Keratinocyte (primary cell): ENCODE results near the gene COTL1. TPM values are rescaled to one million over a fixed set of nuclear protein-coding genes. Genes with fewer than 3 reads are reported as not detected.

Experiments
- DNase-seq: peaks from one replicate; pipeline ENCODE4 v3.0.0-alpha.2; 2011; ENCODE audit warnings: low read depth, missing footprints, low spot score
- FAIRE-seq: peaks from 2 replicates; lab custom pipeline; 2011; peaks lifted over from hg19 to GRCh38; lab: Jason Lieb, UNC
- H2AFZ ChIP-seq: 2 replicates; pipeline ENCODE4 v1.6.0; 2012; ENCODE audit warnings: low read length, control low read depth, inconsistent platforms; ENCODE audit not compliant: control insufficient read depth
- H3K27ac ChIP-seq: 2 replicates; pipeline ENCODE4 v1.5.1; 2011; ENCODE audit warnings: low read length; ENCODE audit not compliant: control insufficient read depth, insufficient read depth
- H3K27me3 ChIP-seq: 3 replicates; pipeline ENCODE4 v1.6.0; 2011; ENCODE audit warnings: low read length; ENCODE audit not compliant: control insufficient read depth, insufficient read depth; ENCODE audit errors: extremely low read depth
- H3K36me3 ChIP-seq, 2 experiments: 2 replicates in 1 of 2; 3 replicates in 1 of 2; pipeline ENCODE4 v1.5.1; 2011; ENCODE audit warnings: low read length in 2 of 2, mild to moderate bottlenecking in 1 of 2; ENCODE audit not compliant: control insufficient read depth in 2 of 2, insufficient read depth in 2 of 2; ENCODE audit errors: extremely low read depth in 1 of 2
- H3K4me1 ChIP-seq: 3 replicates; pipeline ENCODE4 v1.5.1; 2011; ENCODE audit warnings: low read length; ENCODE audit not compliant: control insufficient read depth, insufficient read depth; ENCODE audit errors: extremely low read depth
- H3K4me2 ChIP-seq: 3 replicates; pipeline ENCODE4 v1.6.0; 2011; ENCODE audit warnings: low read depth, low read length; ENCODE audit not compliant: control insufficient read depth, insufficient read depth; ENCODE audit errors: extremely low read depth
- H3K4me3 ChIP-seq, 3 experiments: fragments of 200-600 bp in 1 of 3; sonication (generic) in 1 of 3; 2 replicates in 2 of 3; 3 replicates in 1 of 3; pipeline ENCODE4 v1.5.1; 2011 to 2016; ENCODE audit warnings: low read length in 3 of 3, mild to moderate bottlenecking in 3 of 3, control low read depth in 2 of 3, inconsistent platforms in 1 of 3, low read depth in 1 of 3, mixed read lengths in 1 of 3, mixed run types in 1 of 3, moderate library complexity in 1 of 3; ENCODE audit not compliant: control insufficient read depth in 2 of 3, insufficient read depth in 2 of 3; ENCODE audit errors: extremely low read depth in 1 of 3
- H3K79me2 ChIP-seq: 2 replicates; pipeline ENCODE4 v1.6.0; 2012; ENCODE audit warnings: low read length; ENCODE audit not compliant: control insufficient read depth, insufficient read depth
- H3K9ac ChIP-seq: 3 replicates; pipeline ENCODE4 v1.6.0; 2011; ENCODE audit warnings: low read length; ENCODE audit not compliant: control insufficient read depth, insufficient read depth; ENCODE audit errors: extremely low read depth
- H3K9me1 ChIP-seq: 3 replicates; pipeline ENCODE4 v1.6.0; 2011; ENCODE audit warnings: low read length; ENCODE audit not compliant: control insufficient read depth, insufficient read depth; ENCODE audit errors: extremely low read depth
- H3K9me3 ChIP-seq: 2 replicates; pipeline ENCODE4 v1.5.1; 2012; ENCODE audit warnings: low read depth, low read length; ENCODE audit not compliant: control insufficient read depth
- H4K20me1 ChIP-seq: 3 replicates; pipeline ENCODE4 v1.6.0; 2011; ENCODE audit warnings: low read length; ENCODE audit not compliant: control insufficient read depth, insufficient read depth; ENCODE audit errors: extremely low read depth
- EZH2 ChIP-seq: IDR thresholded peaks from one replicate; pipeline ENCODE4 v1.6.1; 2012; ENCODE audit warnings: inconsistent platforms, mild to moderate bottlenecking, low read length, moderate library complexity
- dilution Hi-C: fragments of 300-500 bp; cut with MboI; formaldehyde crosslinking; loops from one replicate; pipeline ENCODE4 v1.7.0; 2020; ENCODE audit warnings: low sequenced_read_pairs; ENCODE audit not compliant: extremely low pct_ligation_motif_present
- polyA plus RNA-seq, 5 experiments: library from polyadenylated mRNA; depleted of rRNA in 3 of 5; stranded (reverse) in 3 of 5; stranded (forward) in 1 of 5; unstranded in 1 of 5; fragments of >200 nt; gene quantifications; 1 replicate in 1 of 5; 2 replicates in 3 of 5; 3 replicates in 1 of 5; pipeline versions ENCODE4 v1.2.1 to v1.2.3, GENCODE V29; 2011 to 2012; ENCODE audit warnings: missing spikeins in 2 of 5, low read depth in 1 of 5, low replicate concordance in 1 of 5
- TF ChIP-seq, protein P1 (sequence below), 3 experiments: IDR thresholded peaks in 1 of 3; conservative IDR thresholded peaks in 1 of 3; optimal IDR thresholded peaks in 1 of 3; 2 replicates in 2 of 3; 3 replicates in 1 of 3; pipeline versions ENCODE3 to v1.5.1; 2011; ENCODE audit warnings: low read length in 3 of 3, mild to moderate bottlenecking in 3 of 3, moderate library complexity in 2 of 3, control low read depth in 1 of 3, inconsistent platforms in 1 of 3; ENCODE audit not compliant: insufficient read depth in 2 of 3; ENCODE audit errors: extremely low read depth in 1 of 3

The COTL1 gene
- polyA plus RNA-seq, 1 donor (not counting 4 experiments of a cell fraction or from before 2014, with no cell fraction given): 116 TPM

DNA sequence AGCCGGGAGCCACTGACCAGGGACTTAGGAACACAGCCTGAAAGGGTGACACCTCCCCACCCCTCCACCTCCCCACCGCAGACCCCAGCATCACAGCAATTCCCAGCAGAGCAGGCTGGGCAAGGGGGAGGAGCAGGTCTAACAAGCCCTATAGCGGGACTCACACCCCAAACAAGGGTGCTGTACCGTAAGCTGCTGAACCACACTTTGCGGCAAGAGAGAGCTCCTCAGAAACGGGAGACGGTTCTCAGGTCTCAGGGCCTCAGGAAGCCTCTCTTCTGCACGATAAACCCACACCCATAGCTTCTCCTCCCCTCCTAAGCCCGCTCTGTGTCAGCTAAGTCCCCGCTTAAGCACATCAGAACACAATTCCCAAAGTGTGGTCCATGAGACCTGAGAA, 11.7 kb upstream of the COTL1 start:
- TF ChIP-seq, protein P1, sequence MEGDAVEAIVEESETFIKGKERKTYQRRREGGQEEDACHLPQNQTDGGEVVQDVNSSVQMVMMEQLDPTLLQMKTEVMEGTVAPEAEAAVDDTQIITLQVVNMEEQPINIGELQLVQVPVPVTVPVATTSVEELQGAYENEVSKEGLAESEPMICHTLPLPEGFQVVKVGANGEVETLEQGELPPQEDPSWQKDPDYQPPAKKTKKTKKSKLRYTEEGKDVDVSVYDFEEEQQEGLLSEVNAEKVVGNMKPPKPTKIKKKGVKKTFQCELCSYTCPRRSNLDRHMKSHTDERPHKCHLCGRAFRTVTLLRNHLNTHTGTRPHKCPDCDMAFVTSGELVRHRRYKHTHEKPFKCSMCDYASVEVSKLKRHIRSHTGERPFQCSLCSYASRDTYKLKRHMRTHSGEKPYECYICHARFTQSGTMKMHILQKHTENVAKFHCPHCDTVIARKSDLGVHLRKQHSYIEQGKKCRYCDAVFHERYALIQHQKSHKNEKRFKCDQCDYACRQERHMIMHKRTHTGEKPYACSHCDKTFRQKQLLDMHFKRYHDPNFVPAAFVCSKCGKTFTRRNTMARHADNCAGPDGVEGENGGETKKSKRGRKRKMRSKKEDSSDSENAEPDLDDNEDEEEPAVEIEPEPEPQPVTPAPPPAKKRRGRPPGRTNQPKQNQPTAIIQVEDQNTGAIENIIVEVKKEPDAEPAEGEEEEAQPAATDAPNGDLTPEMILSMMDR (optimal IDR thresholded peaks at IDR 0.05 in 1 of 3, IDR thresholded peaks at IDR 0.05 in 1 of 3, conservative IDR thresholded peaks at IDR 0.05 in 1 of 3; ENCODE audit: extremely low read depth in 1 of 3, insufficient read depth in 2 of 3, low read length in 3 of 3): no peak
- no peak for TF ChIP-seq EZH2
- Histone ChIP-seq H3K27ac (no peak overlapping the region), H3K4me2 (no peak overlapping the region), H4K20me1 (no peaks in the 10 kb centered on the region), H3K27me3 (no peaks in the 10 kb centered on the region), H3K9ac (no peak overlapping the region), H3K79me2 (no peaks in the 10 kb centered on the region), H3K4me3 (no peak overlapping the region), H2AFZ (no peak overlapping the region), H3K4me1 (no peaks in the 10 kb centered on the region), H3K9me3 (no peaks in the 10 kb centered on the region), H3K36me3 (no peaks in the 10 kb centered on the region), H3K9me1 (no peaks in the 10 kb centered on the region)
- DNase-seq: no peak
- dilution Hi-C loops: no loop called here
- FAIRE-seq: no peak

DNA sequence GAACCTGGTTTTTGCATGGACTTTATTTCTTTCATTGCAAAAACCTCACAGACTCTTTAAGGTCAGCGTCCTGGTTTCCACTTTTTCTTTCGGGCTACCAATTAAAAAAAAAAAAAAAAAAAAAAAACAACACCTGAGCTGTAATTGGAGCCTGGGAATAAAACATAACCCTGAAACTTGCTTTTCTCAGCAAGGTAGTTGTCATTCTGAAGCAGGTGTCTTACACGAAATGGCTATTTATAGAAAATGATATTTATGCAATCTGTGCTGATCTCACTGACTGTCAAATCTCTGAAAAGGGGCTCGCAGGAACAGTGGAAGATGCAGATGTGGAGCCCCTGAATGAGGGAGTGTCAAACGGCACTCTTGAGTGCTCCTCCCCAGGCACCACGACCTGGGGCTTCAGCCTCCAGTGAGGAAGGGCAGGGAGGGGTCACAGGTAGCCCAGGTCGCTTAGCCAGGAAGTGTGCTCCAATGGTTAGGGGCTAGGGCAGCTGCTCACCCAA, 10.4 kb upstream of the COTL1 start:
- Histone ChIP-seq H3K36me3 (no peaks in the 10 kb centered on the region), H3K9me1 (no peaks in the 10 kb centered on the region), H3K4me1 (no peaks in the 10 kb centered on the region), H3K27me3 (no peaks in the 10 kb centered on the region), H3K9ac (no peak overlapping the region), H2AFZ (no peak overlapping the region), H3K79me2 (no peaks in the 10 kb centered on the region), H3K4me2 (no peak overlapping the region), H3K4me3 (no peak overlapping the region), H4K20me1 (no peaks in the 10 kb centered on the region), H3K27ac (no peak overlapping the region), H3K9me3 (no peaks in the 10 kb centered on the region)
- TF ChIP-seq EZH2: no peak
- TF ChIP-seq, protein P1 (optimal IDR thresholded peaks at IDR 0.05 in 1 of 3, IDR thresholded peaks at IDR 0.05 in 1 of 3, conservative IDR thresholded peaks at IDR 0.05 in 1 of 3; ENCODE audit: extremely low read depth in 1 of 3, insufficient read depth in 2 of 3, low read length in 3 of 3): no peak
- dilution Hi-C loops: no loop called here
- DNase-seq: no peak
- no peak for FAIRE-seq
